HG03159 (cell line): ENCODE measurements around the gene SLC35F3.
"Not testable (repeated sequence)": the region's sequence is repeated elsewhere in the genome, so short reads cannot be mapped to it uniquely, and the experiment has no call there.

Source experiments
- ATAC-seq: cut with Tn5 transposase; IDR thresholded peaks from one replicate; pipeline ENCODE4 v1.9.1; 2021; ENCODE audit warnings: mild to moderate bottlenecking, moderate library complexity; ENCODE audit not compliant: unreplicated experiment

Gene SLC35F3

GRCh38 chr1:233904633-233905415, at the start of gene SLC35F3:
Gene SLC35F3, plus strand, starts transcription at chr1:233904676.
- no peak for ATAC-seq

DNA sequence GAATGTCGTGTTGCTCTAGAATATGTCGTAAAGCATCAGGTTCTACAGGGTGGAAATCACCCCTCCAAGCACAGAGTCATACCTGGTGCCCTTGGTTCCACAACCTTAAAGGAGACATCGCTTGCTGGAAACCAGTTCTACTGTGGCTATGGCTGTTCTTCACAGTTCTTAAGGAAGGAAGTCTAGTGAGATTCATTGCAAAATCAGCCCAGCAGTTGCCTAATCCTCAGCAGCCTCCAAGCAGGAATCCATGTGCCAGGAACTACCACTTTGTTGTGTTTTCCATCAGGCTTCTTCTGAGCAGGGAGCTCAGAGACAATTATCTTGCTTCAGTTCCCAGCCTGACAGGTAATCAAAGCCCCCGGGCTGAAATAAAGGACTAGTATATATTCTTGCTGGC, 45.0 kb upstream of the SLC35F3 start:
- ATAC-seq = no peak

DNA sequence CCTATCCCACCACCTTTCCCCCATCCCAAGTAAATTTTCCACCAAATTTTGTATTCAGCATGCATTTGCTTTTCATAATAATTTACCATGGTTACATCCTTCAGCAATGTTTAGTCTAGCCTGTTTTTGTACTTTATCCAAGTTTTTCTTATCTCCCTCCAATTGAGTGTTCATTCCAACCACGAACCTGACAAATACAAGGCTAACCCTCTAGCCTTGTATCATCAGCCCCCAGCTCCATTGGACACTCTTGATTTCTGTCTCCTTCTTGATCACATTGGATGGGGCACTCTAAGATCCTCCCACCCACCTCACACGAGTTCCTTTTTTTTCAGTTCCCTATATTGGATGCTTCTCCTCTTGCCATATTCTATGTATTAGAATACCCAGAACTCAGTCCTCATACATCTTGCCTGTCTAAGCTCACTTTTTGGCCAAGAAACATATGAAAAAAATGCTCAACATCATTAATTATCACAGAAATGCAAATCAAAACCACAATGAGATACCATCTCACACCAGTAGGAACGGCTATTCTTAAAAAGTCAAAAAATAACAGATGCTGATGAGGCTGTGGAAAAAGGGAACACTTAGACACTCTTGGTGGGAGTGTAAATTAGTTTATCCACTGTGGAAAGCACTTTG, 40.5 kb upstream of the SLC35F3 start:
- no peak for ATAC-seq

- no peak for ATAC-seq
Measured at GRCh38 chr1:233864578-233864977, 39.9 kb upstream of the SLC35F3 start.

DNA sequence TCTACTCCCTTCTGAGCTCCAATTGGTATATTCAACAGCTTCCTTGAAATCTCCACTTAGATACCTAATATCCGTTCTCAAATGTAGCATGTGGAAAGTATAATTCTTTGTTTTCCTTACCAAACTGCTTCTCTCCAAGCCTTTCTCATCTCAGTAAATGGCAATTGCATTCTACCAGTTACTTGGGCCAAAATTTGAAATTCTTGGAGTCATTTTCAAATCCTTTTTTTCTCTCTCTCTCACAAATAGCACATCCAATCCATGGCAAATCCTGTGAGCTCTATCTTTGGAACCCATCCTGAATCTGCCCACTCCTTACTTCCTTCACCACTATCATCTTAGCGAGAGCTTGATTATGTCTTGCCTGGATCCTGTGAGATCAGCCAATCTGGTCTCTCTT, 39.3 kb upstream of the SLC35F3 start:
- ATAC-seq = no peak

- no peak for ATAC-seq
Measured at GRCh38 chr1:233865902-233866301, 38.6 kb upstream of the SLC35F3 start.

DNA sequence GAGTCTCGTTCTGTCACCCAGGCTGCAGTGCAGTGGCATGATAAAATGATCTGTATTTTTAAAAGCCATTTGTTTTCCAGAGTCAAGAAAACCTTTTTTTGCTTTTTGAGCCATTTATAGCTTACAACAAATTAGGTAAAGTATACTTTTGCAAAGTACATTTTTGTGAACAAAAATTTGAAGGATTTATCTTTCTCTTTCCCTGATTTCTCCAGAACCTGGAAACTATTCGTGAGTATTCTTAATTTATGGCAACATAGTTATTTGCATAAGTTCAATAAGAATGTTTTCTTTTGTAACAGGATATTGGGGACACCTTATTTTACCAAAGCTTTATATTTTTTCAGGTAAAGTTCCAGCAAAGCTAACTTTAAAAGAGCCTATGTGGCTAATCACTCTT, 37.4 kb upstream of the SLC35F3 start:
- ATAC-seq = no peak

GRCh38 chr1:233868461-233868860, 36.0 kb upstream of the SLC35F3 start:
- no peak for ATAC-seq

DNA sequence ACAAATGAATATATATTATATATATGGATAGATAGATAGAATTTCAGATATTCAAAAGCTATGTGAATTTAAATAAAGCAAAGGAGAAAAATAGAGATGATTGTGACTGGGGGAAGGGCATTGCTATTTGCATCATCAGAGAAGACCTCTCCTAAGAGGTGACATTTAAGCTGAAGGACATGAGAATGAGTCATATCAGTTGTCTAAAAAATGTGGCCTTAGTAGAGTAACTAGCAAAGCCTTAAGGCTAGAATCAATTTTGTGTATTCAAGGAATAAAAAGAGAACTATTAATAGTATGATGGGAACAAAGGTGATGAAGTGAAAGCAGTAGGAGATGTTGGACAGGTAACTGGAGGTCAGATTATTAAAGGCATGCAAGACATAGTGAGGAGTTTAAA, 34.8 kb upstream of the SLC35F3 start:
- no peak for ATAC-seq

- ATAC-seq = no peak
Measured at GRCh38 chr1:233873666-233874065, 30.8 kb upstream of the SLC35F3 start.

GRCh38 chr1:233879841-233880240, 24.6 kb upstream of the SLC35F3 start:
- ATAC-seq = no peak

DNA sequence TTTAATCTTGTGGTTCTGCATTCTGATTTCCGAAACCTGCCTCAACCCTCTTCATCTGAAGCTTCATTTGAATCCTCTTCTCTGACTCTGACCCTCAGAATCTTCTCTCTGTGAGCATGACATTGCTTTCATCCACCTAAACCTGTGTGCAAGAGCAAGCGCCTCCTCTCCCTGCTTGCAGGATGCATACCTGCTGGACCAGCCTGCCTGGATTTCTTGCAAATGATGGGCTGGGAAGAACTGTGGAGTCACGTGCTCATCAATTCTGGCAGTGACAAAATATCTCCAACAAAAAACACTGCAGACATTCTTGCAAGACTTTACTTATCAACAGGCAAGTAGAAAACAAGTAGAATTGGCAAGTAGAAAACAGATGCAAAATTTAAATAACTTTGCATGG, 20.8 kb upstream of the SLC35F3 start:
- no peak for ATAC-seq

DNA sequence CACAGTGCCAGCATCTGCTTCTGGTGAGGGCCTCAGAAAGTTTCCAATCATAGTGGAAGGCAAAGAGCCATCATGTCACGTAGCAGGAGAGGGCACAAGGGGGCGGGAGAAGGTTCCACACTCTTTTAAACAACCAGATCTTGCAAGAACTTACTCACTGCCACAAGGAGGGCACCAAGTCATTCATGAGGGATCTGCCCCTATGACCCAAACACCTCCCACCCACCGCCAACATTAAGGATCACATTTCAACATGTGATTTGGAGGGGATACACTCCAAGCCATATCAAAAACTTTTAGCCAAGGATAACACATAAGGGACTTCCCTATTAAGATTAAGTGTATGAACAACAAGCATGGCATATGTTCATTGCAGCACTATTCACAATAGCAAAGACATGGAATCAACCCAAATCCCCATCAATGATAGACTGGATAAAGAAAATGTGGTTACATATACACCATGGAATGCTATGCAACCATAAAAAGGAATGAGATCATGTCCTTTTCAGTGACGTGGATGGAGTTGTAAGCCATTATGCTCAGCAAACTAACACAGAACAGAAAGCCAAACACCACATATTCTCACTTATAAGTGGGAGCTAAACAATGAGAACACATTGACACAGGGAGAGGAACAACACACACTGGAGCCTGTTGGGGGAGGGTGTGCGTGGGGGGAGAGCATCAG, 19.9 kb upstream of the SLC35F3 start:
- ATAC-seq = no peak

DNA sequence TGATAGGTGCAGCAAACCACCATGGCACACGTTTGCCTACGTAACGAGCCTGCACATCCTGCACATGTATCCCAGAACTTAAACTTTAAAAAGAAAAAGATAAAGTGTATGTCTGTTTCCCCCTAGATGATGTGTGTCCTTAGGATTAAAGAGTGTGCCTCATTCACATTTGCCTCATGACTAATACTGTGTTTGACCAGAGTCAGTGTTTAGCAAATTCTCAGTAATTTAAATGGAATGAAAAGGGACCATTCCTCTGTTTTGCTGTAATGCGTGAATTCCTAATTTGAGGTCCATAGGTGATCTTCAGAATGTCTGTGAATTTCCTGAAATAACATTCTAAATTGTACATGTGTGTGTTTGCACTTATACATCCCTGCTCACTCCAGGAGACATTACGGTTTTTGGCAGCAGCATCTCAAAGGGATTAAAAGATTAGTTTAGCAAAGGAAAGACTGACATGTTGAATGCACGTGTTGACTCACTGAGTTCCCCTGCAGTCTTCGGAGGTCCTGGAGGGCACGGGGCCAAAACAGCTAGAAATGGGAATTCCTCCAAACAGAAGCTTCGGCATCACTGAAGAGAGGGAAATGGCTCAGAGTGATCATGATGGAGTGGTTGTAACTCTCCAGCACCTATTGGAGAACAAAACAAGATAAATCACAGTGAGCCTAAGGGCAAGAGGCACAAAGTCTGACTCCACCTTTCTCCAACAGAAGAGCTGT, 19.1 kb upstream of the SLC35F3 start:
- ATAC-seq = no peak

GRCh38 chr1:233891151-233891550, 13.3 kb upstream of the SLC35F3 start:
- ATAC-seq = not testable (repeated sequence)

GRCh38 chr1:233897325-233898162, 6.9 kb upstream of the SLC35F3 start:
- ATAC-seq = peak; percentile 99

GRCh38 chr1:233901495-233901894, 3.0 kb upstream of the SLC35F3 start:
- no peak for ATAC-seq

DNA sequence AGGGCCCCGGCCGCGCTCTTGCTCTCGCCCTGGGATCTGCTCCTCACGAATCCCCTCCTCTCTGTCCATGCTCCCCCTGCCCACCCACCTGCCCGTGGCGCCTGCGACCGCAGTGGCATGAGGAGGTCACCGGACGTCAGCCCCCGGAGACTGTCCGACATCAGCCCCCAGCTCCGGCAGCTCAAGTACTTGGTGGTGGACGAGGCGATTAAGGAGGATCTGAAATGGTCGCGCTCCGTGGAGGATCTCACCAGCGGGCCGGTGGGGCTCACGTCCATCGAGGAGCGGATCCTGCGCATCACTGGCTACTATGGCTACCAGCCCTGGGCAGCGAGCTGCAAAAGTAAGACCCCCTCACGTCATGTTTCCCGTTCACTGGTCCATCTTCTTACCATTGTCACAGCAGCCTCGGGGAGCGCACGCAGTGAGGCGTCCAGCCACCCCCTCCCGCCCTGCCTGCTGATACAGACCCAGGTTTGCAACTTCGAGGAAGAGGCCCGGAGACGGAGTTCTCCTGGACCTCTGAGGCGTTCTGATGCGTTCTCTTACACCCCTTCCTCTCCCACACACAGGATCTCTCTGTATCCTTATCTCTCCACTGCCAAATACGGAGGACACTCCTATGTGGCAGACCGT, 1.1 kb downstream of the SLC35F3 start:
- ATAC-seq = no peak

DNA sequence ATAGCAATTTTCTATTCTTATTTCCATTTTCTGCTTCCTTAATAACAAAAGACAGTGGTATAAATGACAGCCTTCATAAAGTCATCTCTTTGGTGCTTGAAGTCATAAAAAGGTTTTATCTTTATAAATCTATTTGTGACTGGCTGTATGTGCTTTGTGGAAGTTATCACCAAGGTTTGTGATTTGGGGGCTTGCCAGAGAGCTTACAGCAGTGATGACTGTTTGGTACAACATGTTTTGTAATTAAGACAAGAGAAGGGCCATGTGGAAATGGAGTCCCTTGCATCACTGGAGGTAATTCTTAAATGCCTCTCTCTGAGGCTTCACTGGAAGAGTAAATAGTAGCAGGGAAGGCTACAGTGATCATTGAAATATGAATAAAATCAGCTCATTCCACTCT, 2.7 kb downstream of the SLC35F3 start:
- ATAC-seq = no peak

DNA sequence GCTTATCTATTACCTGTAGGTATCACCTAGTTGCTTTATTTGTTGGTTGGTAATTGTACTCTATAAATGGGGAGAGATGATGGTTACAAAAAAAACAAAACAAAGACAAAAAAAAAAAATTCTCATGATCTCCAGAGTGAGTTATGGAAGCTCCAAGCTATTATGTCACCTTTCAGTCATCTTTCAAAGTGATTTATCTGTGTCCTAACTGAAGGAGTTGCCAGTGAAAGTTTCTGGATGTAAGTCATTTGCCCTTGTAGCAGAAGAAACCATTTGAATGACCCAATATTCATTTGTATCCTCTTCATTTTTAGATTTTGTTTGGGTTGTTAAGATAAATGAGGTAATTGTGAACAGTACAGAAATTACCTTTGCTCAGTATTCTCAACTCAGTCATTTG, 3.6 kb downstream of the SLC35F3 start:
- ATAC-seq = no peak
